Endothelial cell of umbilical vein (primary cell): Measurements from ENCODE around the gene CCL27. TPM values are rescaled to one million over a fixed set of nuclear protein-coding genes. Genes with fewer than 3 reads are reported as not detected.
A peak's percentile ranks its signal among the peaks of the same experiment; 100 is the strongest.

Source experiments
- BruUV-seq: library from RNA; stranded (reverse); fragments of 400-500 nt; replicated peaks from 2 replicates; lab custom pipeline; 2021; lab: Mats Ljungman, UMichigan
- CTCF ChIA-PET: fragments of 300-600, 350-600 bp; sonication (Branson Sonifier 250); formaldehyde crosslinking; loops from one replicate; lab custom pipeline; 2021; ENCODE audit warnings: antibody characterized with exemption, inconsistent platforms; lab: Charles Lee
- POLR2A ChIA-PET: fragments of 300-600, 350-600 bp; sonication (Branson Sonifier 250); formaldehyde crosslinking; loops from one replicate; lab custom pipeline; 2021; ENCODE audit warnings: antibody characterized with exemption, inconsistent platforms; lab: Charles Lee
- DNase-seq: peaks from one replicate; pipeline ENCODE4 v3.0.0-alpha.2; 2011; ENCODE audit warnings: low read depth, low spot score
- FAIRE-seq: peaks from 2 replicates; lab custom pipeline; 2011; peaks lifted over from hg19 to GRCh38; lab: Jason Lieb, UNC
- H2AFZ ChIP-seq: 2 replicates; pipeline ENCODE4 v1.6.0; 2012; ENCODE audit warnings: low read depth, low read length, control low read depth, inconsistent platforms
- H3K27ac ChIP-seq: 2 replicates; pipeline ENCODE4 v1.5.1; 2011; ENCODE audit warnings: low read depth, mild to moderate bottlenecking, control low read depth, low read length, moderate library complexity; ENCODE audit not compliant: insufficient read depth
- H3K27me3 ChIP-seq, 2 experiments: 2 replicates each; pipeline versions ENCODE4 v1.6.0 to v1.6.1; 2011; ENCODE audit warnings: low read length in 2 of 2, mixed read lengths in 1 of 2; ENCODE audit not compliant: control insufficient read depth in 2 of 2, insufficient read depth in 2 of 2
- H3K36me3 ChIP-seq, 2 experiments: 2 replicates in 1 of 2; 3 replicates in 1 of 2; pipeline ENCODE4 v1.5.1; 2011; ENCODE audit warnings: low read length in 2 of 2, mild to moderate bottlenecking in 1 of 2, moderate library complexity in 1 of 2; ENCODE audit not compliant: control insufficient read depth in 2 of 2, insufficient read depth in 2 of 2; ENCODE audit errors: extremely low read depth in 1 of 2
- H3K4me1 ChIP-seq: 3 replicates; pipeline ENCODE4 v1.5.1; 2011; ENCODE audit warnings: mild to moderate bottlenecking, low read length; ENCODE audit not compliant: control insufficient read depth, insufficient read depth; ENCODE audit errors: extremely low read depth
- H3K4me2 ChIP-seq: 2 replicates; pipeline ENCODE4 v1.6.1; 2011; ENCODE audit warnings: low read length, control low read depth, mixed read lengths; ENCODE audit not compliant: insufficient read depth
- H3K4me3 ChIP-seq, 3 experiments: fragments of 200-600 bp in 1 of 3; sonication (generic), shearing (Covaris generic) in 1 of 3; replicated peaks in 1 of 3; 2 replicates each; pipeline ENCODE4 v1.5.1; 2011 to 2016; ENCODE audit warnings: control low read depth in 3 of 3, low read length in 3 of 3, mild to moderate bottlenecking in 2 of 3, inconsistent platforms in 1 of 3, low read depth in 1 of 3, moderate library complexity in 1 of 3; ENCODE audit not compliant: insufficient read depth in 1 of 3
- H3K79me2 ChIP-seq: 2 replicates; pipeline ENCODE4 v1.6.0; 2012; ENCODE audit warnings: low read length, inconsistent platforms; ENCODE audit not compliant: control insufficient read depth, insufficient read depth
- H3K9ac ChIP-seq: replicated peaks from 2 replicates; pipeline ENCODE3; 2011; ENCODE audit warnings: low read length, control low read depth; ENCODE audit not compliant: insufficient read depth; ENCODE audit errors: extremely low read depth
- H3K9me1 ChIP-seq: replicated peaks from 3 replicates; pipeline ENCODE4 v1.6.0; 2011; ENCODE audit warnings: mild to moderate bottlenecking, low read length; ENCODE audit not compliant: control insufficient read depth, insufficient read depth; ENCODE audit errors: extremely low read depth
- H3K9me3 ChIP-seq: replicated peaks from 2 replicates; pipeline ENCODE4 v1.5.1; 2012; ENCODE audit warnings: low read length, inconsistent platforms; ENCODE audit not compliant: control insufficient read depth, insufficient read depth
- H4K20me1 ChIP-seq: replicated peaks from 2 replicates; pipeline ENCODE3; 2011; ENCODE audit warnings: mild to moderate bottlenecking, low read length; ENCODE audit not compliant: control insufficient read depth, insufficient read depth; ENCODE audit errors: extremely low read depth
- EZH2 ChIP-seq: IDR thresholded peaks from 2 replicates; pipeline ENCODE4 v1.6.1; 2012; ENCODE audit warnings: borderline replicate concordance, low read depth, mild to moderate bottlenecking, moderate library complexity, low read length, inconsistent platforms; ENCODE audit not compliant: severe bottlenecking
- GATA2 ChIP-seq: IDR thresholded peaks from 2 replicates; pipeline ENCODE4 v1.7.0; 2011; ENCODE audit warnings: low read depth, mild to moderate bottlenecking, moderate library complexity, mixed read lengths, low read length; ENCODE audit not compliant: insufficient read length, insufficient read depth
- JUN ChIP-seq: IDR thresholded peaks from 2 replicates; pipeline ENCODE4 v1.6.1; 2011; ENCODE audit warnings: borderline replicate concordance, low read depth; ENCODE audit not compliant: insufficient read length, insufficient read depth
- POLR2A ChIP-seq: IDR thresholded peaks from 2 replicates; pipeline ENCODE4 v1.6.1; 2012; ENCODE audit warnings: low read depth, mild to moderate bottlenecking, control low read depth, low read length
- POLR2AphosphoS5 ChIP-seq: IDR thresholded peaks from 2 replicates; pipeline ENCODE4 v1.6.1; 2012; ENCODE audit warnings: low read depth, mild to moderate bottlenecking, control low read depth, low read length, moderate library complexity; ENCODE audit not compliant: insufficient read depth
- dilution Hi-C: fragments of 300-500 bp; cut with MboI; formaldehyde crosslinking; loops from one replicate; pipeline ENCODE4 v1.15.0; 2019; ENCODE audit warnings: low sequenced_read_pairs; ENCODE audit not compliant: extremely low pct_ligation_motif_present
- intact Hi-C: fragments of 100-400 bp; cut with micrococcal nuclease; formaldehyde crosslinking; loops from one replicate; pipeline ENCODE4 v1.10.0; 2022
- polyA plus RNA-seq, 4 experiments: library from polyadenylated mRNA; depleted of rRNA in 3 of 4; stranded (reverse) in 3 of 4; unstranded in 1 of 4; fragments of >200 nt; gene quantifications; 2 replicates each; pipeline versions ENCODE4 v1.2.1 to v1.2.3, GENCODE V29; 2011 to 2012; ENCODE audit warnings: missing spikeins in 1 of 4
- total RNA-seq: library from RNA; stranded (reverse); gene quantifications from 2 replicates; pipeline ENCODE4 v1.2.3, GENCODE V29; 2021
- TF ChIP-seq, protein P1 (sequence below): IDR thresholded peaks from 2 replicates; pipeline ENCODE4 v1.6.1; 2011; ENCODE audit not compliant: insufficient read depth, insufficient read length

CCL27 gene
- total and polyA plus RNA-seq, 2 donors (not counting 3 experiments of a cell fraction or from before 2014, with no cell fraction given), result not detected

DNA sequence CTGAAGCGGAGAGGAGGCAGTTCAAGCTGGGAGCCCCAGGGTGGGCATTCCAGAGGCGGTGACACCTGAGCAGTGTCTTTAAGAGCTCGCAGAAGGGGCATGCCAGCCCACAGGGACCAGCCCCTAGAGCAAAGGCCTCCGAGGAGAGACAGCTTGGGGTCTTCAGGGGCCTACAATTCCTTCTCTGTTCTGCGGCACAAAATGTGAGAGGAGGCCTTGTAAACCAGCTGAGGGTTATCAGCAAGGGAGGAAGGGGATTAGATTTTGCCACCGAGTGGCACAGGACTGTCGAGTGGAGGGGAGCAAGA, 24.4 kb downstream of the CCL27 start:
- H3K9me3 ChIP-seq, result no peaks in the 10 kb centered on the region
- H3K27me3 ChIP-seq, result no peaks in the 10 kb centered on the region
- POLR2A ChIA-PET, result interaction anchor here (1.2 to 1.3 kb wide), 2 partner anchors 9 to 27 kb away, joined by 3 to 7 read pairs; partner anchors contain the start of gene GALT
- H3K9me1 ChIP-seq, result no peaks in the 10 kb centered on the region
- peak overlapping the region; percentile 33 for H3K27ac ChIP-seq
- DNase-seq (no peak), FAIRE-seq (no peak)
- dilution Hi-C loops, result no loop called here
- H3K36me3 ChIP-seq, result peaks cover 0 to 2% of the 10 kb centered on the region in 2 experiments
- BruUV-seq, result TSS peak; percentile 47
- no peaks in the 10 kb centered on the region for H4K20me1 ChIP-seq
- TF ChIP-seq POLR2AphosphoS5 (no peak), EZH2 (no peak), POLR2A (no peak), JUN (no peak), GATA2 (no peak)
- TF ChIP-seq, protein P1, sequence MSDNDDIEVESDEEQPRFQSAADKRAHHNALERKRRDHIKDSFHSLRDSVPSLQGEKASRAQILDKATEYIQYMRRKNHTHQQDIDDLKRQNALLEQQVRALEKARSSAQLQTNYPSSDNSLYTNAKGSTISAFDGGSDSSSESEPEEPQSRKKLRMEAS, result no peak
- peaks cover 19% of the 10 kb centered on the region for H3K79me2 ChIP-seq
- peaks cover 16% of the 10 kb centered on the region for H3K4me1 ChIP-seq
- intact Hi-C loops, result no loop called here
- H3K9ac ChIP-seq, result peak overlapping the region; percentile 53
- CTCF ChIA-PET, result interaction anchor here (1.1 to 2.7 kb wide), 9 partner anchors 8 to 235 kb away, joined by 3 to 18 read pairs (median 8); partner anchors contain the start of genes DCTN3, GALT and RPP25L
- peak overlapping the region; percentile 86 for H2AFZ ChIP-seq
- peak overlapping the region; percentile 10 to 63 (median 47) for H3K4me3 ChIP-seq
- H3K4me2 ChIP-seq, result peak overlapping the region; percentile 64
